RWPE1 (cell line): ENCODE results near the gene FOXJ3.

Experiments
- CTCF ChIA-PET: fragments of 350-600 bp; sonication (Branson Sonifier 250); formaldehyde crosslinking; extraction: SDS; loops from one replicate; lab custom pipeline; 2021; lab: Yijun Ruan, JAX
- POLR2A ChIA-PET: fragments of 400-600 bp; formaldehyde crosslinking; extraction: SDS; loops from one replicate; lab custom pipeline; 2020; ENCODE audit warnings: antibody characterized with exemption; ENCODE audit not compliant: low non-redundant PET; lab: Yijun Ruan, JAX
- DNase-seq: peaks from one replicate; pipeline ENCODE4 v3.0.0; 2012; ENCODE audit warnings: low spot score
- H3K27ac ChIP-seq: fragments of 450-650 bp; 2 replicates; pipeline ENCODE4 v1.5.1; 2017
- TF ChIP-seq, protein P1 (sequence below): fragments of 450-650 bp; conservative IDR thresholded peaks from 2 replicates; pipeline ENCODE4 v1.5.1; 2017; ENCODE audit warnings: low read depth, mild to moderate bottlenecking

The FOXJ3 gene

GRCh38 chr1:42272920-42273319, 62.1 kb downstream of the FOXJ3 start:
- ChIA-PET CTCF (interaction anchor here (0.8 kb wide), 1 partner anchor 428 kb away, joined by 3 read pairs; no protein-coding TSS in a partner anchor), POLR2A (no interaction called here)
- H3K27ac ChIP-seq, result no peak overlapping the region
- DNase-seq, result no peak
- TF ChIP-seq, protein P1, sequence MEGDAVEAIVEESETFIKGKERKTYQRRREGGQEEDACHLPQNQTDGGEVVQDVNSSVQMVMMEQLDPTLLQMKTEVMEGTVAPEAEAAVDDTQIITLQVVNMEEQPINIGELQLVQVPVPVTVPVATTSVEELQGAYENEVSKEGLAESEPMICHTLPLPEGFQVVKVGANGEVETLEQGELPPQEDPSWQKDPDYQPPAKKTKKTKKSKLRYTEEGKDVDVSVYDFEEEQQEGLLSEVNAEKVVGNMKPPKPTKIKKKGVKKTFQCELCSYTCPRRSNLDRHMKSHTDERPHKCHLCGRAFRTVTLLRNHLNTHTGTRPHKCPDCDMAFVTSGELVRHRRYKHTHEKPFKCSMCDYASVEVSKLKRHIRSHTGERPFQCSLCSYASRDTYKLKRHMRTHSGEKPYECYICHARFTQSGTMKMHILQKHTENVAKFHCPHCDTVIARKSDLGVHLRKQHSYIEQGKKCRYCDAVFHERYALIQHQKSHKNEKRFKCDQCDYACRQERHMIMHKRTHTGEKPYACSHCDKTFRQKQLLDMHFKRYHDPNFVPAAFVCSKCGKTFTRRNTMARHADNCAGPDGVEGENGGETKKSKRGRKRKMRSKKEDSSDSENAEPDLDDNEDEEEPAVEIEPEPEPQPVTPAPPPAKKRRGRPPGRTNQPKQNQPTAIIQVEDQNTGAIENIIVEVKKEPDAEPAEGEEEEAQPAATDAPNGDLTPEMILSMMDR, result no peak

DNA sequence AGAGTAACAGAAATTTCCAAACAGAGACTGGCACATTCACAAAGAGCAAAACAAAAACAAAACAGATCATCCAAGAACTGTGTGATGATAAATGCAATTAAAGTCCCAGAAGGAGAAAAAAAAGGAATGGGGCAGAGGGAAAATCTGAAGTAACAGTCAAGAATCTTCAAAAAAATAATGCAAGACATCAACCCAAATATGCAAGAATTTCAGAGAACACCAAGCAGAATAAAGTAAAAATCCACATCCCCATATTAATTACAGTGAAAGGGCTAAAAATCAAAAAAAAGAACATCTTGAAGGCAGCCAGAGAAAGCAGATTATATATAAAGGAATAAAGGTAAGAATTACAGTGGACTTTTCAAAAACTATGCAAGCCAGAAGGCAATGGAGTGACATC, 67.1 kb downstream of the FOXJ3 start:
- ChIA-PET POLR2A (no interaction called here), CTCF (no interaction called here)
- DNase-seq, result no peak
- TF ChIP-seq, protein P1, result no peak
- H3K27ac ChIP-seq, result no peak overlapping the region

DNA sequence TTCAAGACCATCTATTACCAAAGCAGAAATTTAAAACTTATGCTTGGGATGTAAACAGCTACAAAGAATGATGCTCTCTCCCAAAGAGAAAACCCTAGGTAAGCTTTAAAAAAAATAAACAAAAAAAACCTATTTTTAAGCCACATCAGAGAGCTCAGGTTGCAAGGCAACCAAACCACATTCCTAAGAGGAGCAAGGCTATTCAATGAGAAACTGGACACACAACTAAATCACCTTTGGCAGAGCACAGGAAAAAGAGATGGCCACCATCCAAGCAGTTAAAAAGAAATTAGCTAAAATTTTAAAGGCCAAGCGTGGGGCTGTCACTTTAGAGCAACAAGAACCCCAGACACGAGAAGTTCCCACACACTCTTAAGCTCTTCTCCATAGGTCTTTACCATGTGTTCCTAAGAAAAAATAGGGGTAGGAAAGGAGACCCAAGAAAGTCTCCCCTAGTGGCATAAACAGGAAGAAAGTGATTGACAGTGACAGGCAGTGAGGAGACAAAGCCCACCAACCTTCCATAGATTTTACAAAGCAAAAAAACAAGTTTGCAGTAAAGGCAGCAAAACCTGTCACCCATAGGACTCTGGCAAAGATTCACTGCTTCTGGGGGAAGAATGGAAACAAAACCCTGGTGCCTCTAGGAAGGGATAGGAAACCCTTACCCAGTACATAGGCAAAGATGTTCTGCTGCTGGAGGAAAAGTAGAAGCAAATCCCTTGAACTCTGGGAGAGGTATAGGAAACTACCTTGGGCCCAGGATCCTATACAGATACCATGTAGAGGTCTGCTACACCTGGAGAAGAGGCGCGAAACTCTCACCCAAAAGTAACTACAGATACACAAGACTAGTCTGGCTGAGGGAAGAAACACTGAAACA, 68.5 kb downstream of the FOXJ3 start:
- TF ChIP-seq, protein P1, result no peak
- no peak overlapping the region for H3K27ac ChIP-seq

DNA sequence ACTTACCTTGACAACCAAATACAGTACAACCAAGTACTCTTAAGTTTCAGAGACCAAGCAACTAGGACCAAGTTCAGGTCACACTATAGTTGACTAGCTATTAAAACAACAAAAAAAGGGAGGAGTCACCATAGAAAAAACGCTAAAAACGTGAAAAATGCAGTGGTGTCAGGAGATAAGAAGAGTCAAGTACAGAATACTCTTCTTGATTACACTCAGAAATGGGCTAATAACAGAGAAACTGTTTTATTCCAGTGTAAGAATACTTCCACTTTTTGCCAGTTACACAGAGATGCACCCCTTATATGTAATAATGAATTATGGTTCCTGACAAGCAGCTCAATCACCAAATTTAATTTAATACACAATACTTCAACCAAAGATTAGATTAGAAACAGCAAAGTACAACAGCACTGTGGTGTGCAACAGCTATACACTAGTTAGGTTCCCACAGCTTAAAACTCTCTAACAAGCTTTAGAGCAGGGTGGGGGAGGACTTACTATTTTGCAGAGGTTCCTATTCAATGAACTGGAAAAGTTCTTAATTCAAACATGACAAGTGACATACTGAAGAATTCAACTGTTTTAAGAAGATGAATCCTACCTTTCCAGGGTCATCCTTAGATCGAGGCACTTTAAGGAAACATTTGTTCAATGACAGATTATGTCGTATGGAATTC, 70.4 kb downstream of the FOXJ3 start:
- POLR2A ChIA-PET, result no interaction called here

More for the DNA sequence above, 68.5 kb downstream of the FOXJ3 start:
- DNase-seq, result peak; percentile 20
- ChIA-PET CTCF (interaction anchor here (0.5 to 0.7 kb wide), 4 partner anchors 67 to 931 kb away, joined by 3 to 4 read pairs (median 3); no protein-coding TSS in a partner anchor), POLR2A (no interaction called here)

GRCh38 chr1:42263019-42263418, 72.0 kb downstream of the FOXJ3 start:
- TF ChIP-seq, protein P1, result no peak
- POLR2A ChIA-PET, result no interaction called here
- no peak overlapping the region for H3K27ac ChIP-seq
- no peak for DNase-seq
- CTCF ChIA-PET, result no interaction called here

More for the DNA sequence above, 70.4 kb downstream of the FOXJ3 start:
- no peak overlapping the region for H3K27ac ChIP-seq
- TF ChIP-seq, protein P1, result no peak
- CTCF ChIA-PET, result no interaction called here
- no peak for DNase-seq

- H3K27ac ChIP-seq, result no peak overlapping the region
- ChIA-PET POLR2A (no interaction called here), CTCF (no interaction called here)
- TF ChIP-seq, protein P1, result no peak
- no peak for DNase-seq
Observed at GRCh38 chr1:42260376-42261070, 74.5 kb downstream of the FOXJ3 start.
